Measurements from ENCODE around the gene ZFPL1. TPM values are rescaled to one million over a fixed set of nuclear protein-coding genes. Genes with fewer than 3 reads are reported as not detected.

Gene ZFPL1
- total and polyA plus RNA-seq, 9 of the 15 experiments (the other 6 are each of a cell fraction or from before 2014, with no cell fraction given), result 3.7 to 37.5 (median 22.7) TPM

DNA sequence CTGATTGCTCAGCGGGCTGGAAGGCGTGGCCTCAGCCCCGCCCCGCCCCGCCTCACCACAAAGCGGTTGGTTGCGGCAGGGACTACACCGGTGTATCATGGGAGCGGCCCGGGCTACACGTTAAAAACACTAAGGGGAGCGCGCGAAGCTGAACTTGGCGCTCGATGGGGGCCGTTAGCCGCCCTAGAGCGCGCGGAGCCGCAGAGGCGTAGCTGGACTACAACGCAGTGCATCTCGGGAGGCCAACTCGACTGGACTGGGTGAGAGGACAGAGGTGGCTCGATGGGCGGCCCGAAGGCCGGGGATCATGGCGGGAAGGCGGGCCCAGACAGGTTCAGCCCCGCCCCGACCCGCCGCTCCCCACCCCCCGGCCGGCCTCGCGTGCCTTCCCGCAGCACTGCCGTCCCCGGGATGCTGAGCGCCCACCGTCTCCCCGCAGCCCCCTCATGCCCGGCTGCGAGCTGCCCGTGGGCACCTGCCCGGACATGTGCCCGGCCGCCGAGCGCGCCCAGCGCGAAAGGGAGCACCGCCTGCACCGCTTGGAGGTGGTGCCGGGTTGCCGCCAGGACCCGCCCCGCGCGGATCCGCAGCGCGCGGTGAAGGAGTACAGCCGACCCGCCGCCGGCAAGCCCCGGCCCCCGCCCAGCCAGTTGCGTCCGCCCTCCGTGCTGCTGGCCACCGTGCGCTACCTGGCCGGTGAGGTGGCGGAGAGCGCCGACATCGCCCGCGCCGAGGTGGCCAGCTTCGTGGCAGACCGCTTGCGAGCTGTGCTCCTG is 43.0 kb upstream of the ZFPL1 start, which contains the start of gene SAC3D1 (continued):
- TF ChIP-seq ZNF318 (IDR thresholded peaks at IDR 0.05; ENCODE audit: borderline replicate concordance in 1 of 2, low read depth in 1 of 2) (no peak), KLF6 (CRISPR knock-in tag; IDR thresholded peaks at IDR 0.05; ENCODE audit: borderline replicate concordance) (peak; percentile 22; the same call in 1 of the 2 replicates), DPF2 (IDR thresholded peaks at IDR 0.05) (no peak), CHD2 (IDR thresholded peaks at IDR 0.05; ENCODE audit: low read depth, low read length) (no peak), SMARCB1 (IDR thresholded peaks at IDR 0.05; ENCODE audit: insufficient read length, low read depth) (no peak), SRSF1 (IDR thresholded peaks at IDR 0.05; ENCODE audit: low read depth, low read length) (no peak), ZBTB1 (CRISPR knock-in tag; IDR thresholded peaks at IDR 0.05; ENCODE audit: borderline replicate concordance, low read depth) (peak; percentile 66; the same call in 1 of the 2 replicates), ETV6 (IDR thresholded peaks at IDR 0.05; ENCODE audit: borderline replicate concordance in 1 of 2, low read depth in 2 of 2, low read length in 1 of 2) (no peak), ETV6 (CRISPR knock-in tag; IDR thresholded peaks at IDR 0.05; ENCODE audit: borderline replicate concordance) (peak; percentile 87; the same call in 1 of the 2 replicates), ELK3 (CRISPR knock-in tag; IDR thresholded peaks at IDR 0.05) (no peak), XRCC4 (IDR thresholded peaks at IDR 0.05; ENCODE audit: extremely low read depth, insufficient read depth, insufficient read length) (no peak)
- TF ChIP-seq, protein P1, sequence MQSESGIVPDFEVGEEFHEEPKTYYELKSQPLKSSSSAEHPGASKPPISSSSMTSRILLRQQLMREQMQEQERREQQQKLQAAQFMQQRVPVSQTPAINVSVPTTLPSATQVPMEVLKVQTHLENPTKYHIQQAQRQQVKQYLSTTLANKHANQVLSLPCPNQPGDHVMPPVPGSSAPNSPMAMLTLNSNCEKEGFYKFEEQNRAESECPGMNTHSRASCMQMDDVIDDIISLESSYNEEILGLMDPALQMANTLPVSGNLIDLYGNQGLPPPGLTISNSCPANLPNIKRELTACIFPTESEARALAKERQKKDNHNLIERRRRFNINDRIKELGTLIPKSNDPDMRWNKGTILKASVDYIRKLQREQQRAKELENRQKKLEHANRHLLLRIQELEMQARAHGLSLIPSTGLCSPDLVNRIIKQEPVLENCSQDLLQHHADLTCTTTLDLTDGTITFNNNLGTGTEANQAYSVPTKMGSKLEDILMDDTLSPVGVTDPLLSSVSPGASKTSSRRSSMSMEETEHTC (IDR thresholded peaks at IDR 0.05), result no peak

Measured in K562 (cell line).